HTERT RPE-1 (cell line): ENCODE results near the gene SUSD5.
"Not testable (repeated sequence)": the region's sequence is repeated elsewhere in the genome, so short reads cannot be mapped to it uniquely, and the experiment has no call there.

Experiments used
- in situ Hi-C: fragments of 300-500 bp; cut with MboI; formaldehyde crosslinking; loops from 4 replicates; pipeline ENCODE4 v1.14.3; 2020; ENCODE audit warnings: low sequenced_read_pairs

The SUSD5 gene

GRCh38 chr3:33196538-33196937, 22.1 kb downstream of the SUSD5 start:
- in situ Hi-C loops: no loop called here

- in situ Hi-C loops: no loop called here
These were observed 24.3 kb downstream of the SUSD5 start for GRCh38 chr3:33194303-33194702.

GRCh38 chr3:33187368-33187634, 31.3 kb downstream of the SUSD5 start:
- in situ Hi-C loops: no loop called here

GRCh38 chr3:33186524-33187367, 31.9 kb downstream of the SUSD5 start:
- in situ Hi-C loops: no loop called here

- in situ Hi-C loops: no loop called here
These were observed 33.7 kb downstream of the SUSD5 start for GRCh38 chr3:33184863-33185262.

GRCh38 chr3:33181641-33182040, 37.0 kb downstream of the SUSD5 start:
- in situ Hi-C loops: not testable (repeated sequence)

GRCh38 chr3:33181229-33181628, 37.4 kb downstream of the SUSD5 start:
- in situ Hi-C loops: no loop called here

GRCh38 chr3:33179132-33179531, 39.5 kb downstream of the SUSD5 start:
- in situ Hi-C loops: no loop called here

GRCh38 chr3:33174711-33175414, 43.7 kb downstream of the SUSD5 start:
- in situ Hi-C loops: no loop called here

GRCh38 chr3:33174095-33174494, 44.5 kb downstream of the SUSD5 start:
- in situ Hi-C loops: no loop called here

GRCh38 chr3:33173672-33174071, 44.9 kb downstream of the SUSD5 start:
- in situ Hi-C loops: no loop called here

- in situ Hi-C loops: no loop called here
These were observed 45.5 kb downstream of the SUSD5 start for GRCh38 chr3:33173103-33173502.

- in situ Hi-C loops: no loop called here
These were observed 47.0 kb downstream of the SUSD5 start for GRCh38 chr3:33171580-33171979.

- in situ Hi-C loops: no loop called here
These were observed 48.1 kb downstream of the SUSD5 start for GRCh38 chr3:33170531-33170930.

GRCh38 chr3:33167716-33168336, 50.8 kb downstream of the SUSD5 start:
- in situ Hi-C loops: no loop called here

- in situ Hi-C loops: no loop called here
These were observed 51.3 kb downstream of the SUSD5 start for GRCh38 chr3:33167284-33167683.

GRCh38 chr3:33166095-33166494, 52.5 kb downstream of the SUSD5 start:
- in situ Hi-C loops: no loop called here

GRCh38 chr3:33165372-33165771, 53.2 kb downstream of the SUSD5 start:
- in situ Hi-C loops: no loop called here

- in situ Hi-C loops: not testable (repeated sequence)
These were observed 56.0 kb downstream of the SUSD5 start for GRCh38 chr3:33162621-33163020.

GRCh38 chr3:33159981-33160380, 58.6 kb downstream of the SUSD5 start:
- in situ Hi-C loops: no loop called here

- in situ Hi-C loops: no loop called here
These were observed 59.4 kb downstream of the SUSD5 start for GRCh38 chr3:33159234-33159633.

- in situ Hi-C loops: no loop called here
These were observed 63.3 kb downstream of the SUSD5 start for GRCh38 chr3:33155301-33155700.
